Lower leg skin (tissue), 4 donors: ENCODE measurements around the gene KRTAP10-1. TPM values are rescaled to one million over a fixed set of nuclear protein-coding genes. Genes with fewer than 3 reads are reported as not detected.

Experiments used
- DNase-seq, 2 donors: peaks; one replicate each; pipeline ENCODE4 v3.0.0-alpha.2; 2019; ENCODE audit warnings: low spot score in 2 of 2
- H3K4me3 ChIP-seq: fragments of 200-600 bp; sonication (generic); 2 replicates; pipeline ENCODE4 v1.5.1; 2017; ENCODE audit warnings: mild to moderate bottlenecking, low read depth; ENCODE audit not compliant: poor library complexity, severe bottlenecking
- CTCF ChIP-seq, 3 donors: fragments of 450-650 bp; IDR thresholded peaks; one replicate each; pipeline ENCODE4 v1.5.1; 2016; ENCODE audit warnings: antibody characterized with exemption in 3 of 3, mild to moderate bottlenecking in 3 of 3, moderate library complexity in 2 of 3
- POLR2A ChIP-seq, 2 donors: fragments of 450-650 bp; IDR thresholded peaks; one replicate each; pipeline ENCODE4 v1.6.1; 2016 to 2017; ENCODE audit warnings: antibody characterized with exemption in 2 of 2, mild to moderate bottlenecking in 1 of 2, moderate library complexity in 1 of 2
- WGBS, 2 donors: methylation state at CpG; one replicate each; pipeline ENCODE4 v1.1.5; 2018; 5-methylcytosine and 5-hydroxymethylcytosine counted together
- intact Hi-C: fragments of 100-400 bp; cut with DNase I; formaldehyde crosslinking; loops from one replicate; pipeline ENCODE4 v1.15.0; 2023; ENCODE audit warnings: low total_unique reads
- total RNA-seq, 4 donors: library from RNA; depleted of rRNA; stranded (reverse); fragments of >200 nt; gene quantifications; one replicate each; pipeline ENCODE4 v1.1.0, GENCODE V29; 2016

KRTAP10-1 gene
- total RNA-seq, 4 donors from 2014 or later: 3.0 TPM; not detected in 3

- TF ChIP-seq CTCF (IDR thresholded peaks at IDR 0.05) (no peak), POLR2A (IDR thresholded peaks at IDR 0.05) (no peak)
- peak in 1 of 2 donors; percentile 76 for DNase-seq
- WGBS, 2 donors: 89 to 92% methylated on average over 20 to 27 of the region's 33 CpGs
- intact Hi-C loops: no loop called here
- H3K4me3 ChIP-seq: no peak overlapping the region
Observed at GRCh38 chr21:44521928-44522752, 17.9 kb downstream of the KRTAP10-1 start.

DNA sequence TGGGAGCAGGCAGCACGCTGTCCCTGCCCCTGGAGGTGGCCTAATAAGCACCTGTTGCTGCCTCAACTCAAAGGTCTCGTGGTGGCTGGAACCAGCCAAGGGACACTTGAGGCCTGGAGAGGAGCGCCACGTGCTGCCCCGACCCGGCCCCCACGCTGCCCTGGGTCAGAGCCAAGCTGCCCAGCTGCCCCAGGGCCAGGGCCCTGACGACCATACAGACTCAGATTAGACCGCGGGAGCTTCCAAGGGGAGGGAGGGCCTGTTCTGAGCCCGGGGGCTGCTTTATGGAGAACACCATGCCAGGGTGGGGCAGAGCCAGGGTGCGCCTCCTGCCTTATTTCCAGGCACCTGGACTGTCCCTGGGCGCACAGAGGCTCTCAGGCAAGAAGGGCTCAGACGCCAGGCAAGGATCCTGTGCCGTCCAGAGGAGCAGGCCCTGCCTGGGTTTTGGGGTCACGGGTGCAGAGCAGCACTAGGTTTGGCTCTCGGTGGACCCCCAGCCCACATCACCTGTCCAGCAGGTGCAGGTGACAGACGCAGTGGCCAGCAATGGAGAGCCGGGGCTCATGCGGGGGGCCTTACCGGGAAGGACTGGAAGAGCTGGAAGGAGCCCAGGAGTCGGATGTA, 18.6 kb downstream of the KRTAP10-1 start:
- 81 to 90% methylated on average over 16 to 22 of the region's 22 CpGs for WGBS, 2 donors
- TF ChIP-seq POLR2A (IDR thresholded peaks at IDR 0.05): no peak
- no peak for TF ChIP-seq CTCF (IDR thresholded peaks at IDR 0.05)
- intact Hi-C loops: no loop called here
- DNase-seq: no peak
- no peak overlapping the region for H3K4me3 ChIP-seq

GRCh38 chr21:44520326-44521300, 19.4 kb downstream of the KRTAP10-1 start:
- TF ChIP-seq POLR2A (IDR thresholded peaks at IDR 0.05) (no peak), CTCF (IDR thresholded peaks at IDR 0.05) (no peak)
- H3K4me3 ChIP-seq: no peak overlapping the region
- no peak for DNase-seq
- intact Hi-C loops: no loop called here
- WGBS, 2 donors: 82 to 87% methylated on average over 26 to 29 of the region's 31 CpGs

DNA sequence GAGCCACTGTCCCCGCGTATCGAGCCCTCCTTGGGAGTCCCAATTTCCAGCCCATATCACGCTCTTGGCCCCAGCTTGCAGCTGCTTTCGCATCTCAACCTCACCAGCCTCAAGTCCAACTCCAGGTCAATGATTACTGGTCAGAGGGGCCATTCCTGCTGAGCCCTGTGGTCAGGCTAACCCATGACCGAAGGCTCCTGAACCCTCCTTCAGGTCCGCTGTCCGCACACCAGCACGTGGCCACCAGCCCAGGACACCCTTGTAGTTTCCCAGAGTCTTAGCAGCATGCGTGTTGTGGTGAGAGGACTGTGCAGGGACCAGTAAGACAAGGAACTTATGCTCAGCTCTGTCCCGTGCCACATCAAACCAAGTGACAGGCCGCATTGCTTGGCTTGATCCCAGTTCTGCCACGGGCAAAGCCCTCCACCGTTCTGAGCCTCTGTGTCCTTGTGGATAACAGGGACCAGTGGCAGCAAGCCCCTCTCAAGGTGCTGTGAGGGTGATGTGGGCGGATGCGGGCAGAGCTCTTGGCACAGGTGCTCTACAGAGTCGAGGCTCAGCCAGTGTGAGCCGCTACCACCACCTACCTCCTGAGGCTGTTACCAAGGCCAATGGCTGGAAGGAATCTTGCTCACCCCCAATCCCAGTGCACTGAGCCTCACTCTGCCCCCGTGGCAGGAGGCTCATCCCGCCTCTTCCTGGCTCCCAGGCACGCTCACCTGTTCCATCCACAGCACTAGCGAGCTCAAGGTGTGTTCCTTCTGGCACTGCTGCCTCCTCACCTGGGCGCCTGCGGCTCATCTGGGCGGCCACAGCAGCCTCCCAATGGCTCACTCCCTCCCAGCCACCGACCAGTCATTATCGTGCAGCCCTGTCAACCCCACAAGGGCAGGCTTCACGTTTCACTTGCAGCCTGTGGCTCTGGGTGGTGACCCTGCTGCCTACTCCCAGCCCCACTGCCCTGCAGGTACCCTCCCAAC, 20.4 kb downstream of the KRTAP10-1 start:
- TF ChIP-seq CTCF (IDR thresholded peaks at IDR 0.05) (no peak), POLR2A (IDR thresholded peaks at IDR 0.05) (no peak)
- H3K4me3 ChIP-seq: no peak overlapping the region
- intact Hi-C loops: no loop called here
- 70 to 78% methylated on average over 27 to 28 of the region's 28 CpGs for WGBS, 2 donors
- DNase-seq: no peak

DNA sequence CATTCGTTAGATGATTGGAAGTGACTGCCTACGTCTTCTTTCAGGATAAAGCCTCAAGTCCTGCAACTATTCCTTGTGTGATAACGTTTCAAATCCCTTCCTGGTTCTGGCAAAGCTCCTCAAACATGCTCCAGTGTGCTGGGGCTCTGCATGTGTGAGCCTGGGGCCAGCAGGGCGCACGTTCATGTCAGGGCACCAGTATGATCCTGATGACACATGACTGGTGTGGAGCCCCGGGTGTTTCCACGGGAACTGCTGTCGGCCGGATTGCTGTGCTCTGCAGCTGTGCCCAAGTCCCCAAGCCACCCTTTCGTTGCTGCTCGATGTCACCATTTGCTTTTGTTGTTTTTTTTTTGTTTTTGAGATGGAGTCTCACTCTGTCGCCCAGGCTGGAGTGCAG, 21.3 kb downstream of the KRTAP10-1 start:
- intact Hi-C loops: no loop called here
- WGBS, 2 donors: 50 to 59% methylated on average over 12 of the region's 12 CpGs
- H3K4me3 ChIP-seq: no peak overlapping the region
- TF ChIP-seq CTCF (IDR thresholded peaks at IDR 0.05) (no peak), POLR2A (IDR thresholded peaks at IDR 0.05) (no peak)
- DNase-seq: no peak
